A673 (cell line): ENCODE measurements around the gene HELT.

Experiments used
- EZH2 ChIP-seq: fragments of 200-600 bp; sonication (generic); IDR thresholded peaks from 2 replicates; pipeline ENCODE4 v1.6.1; 2017; ENCODE audit warnings: borderline replicate concordance, low read depth, mild to moderate bottlenecking, mixed read lengths, antibody characterized with exemption, low read length; ENCODE audit not compliant: poor library complexity, severe bottlenecking
- TF ChIP-seq, protein P1 (sequence below): fragments of 300-800, 200-600 bp; sonication (generic); conservative IDR thresholded peaks from 2 replicates; pipeline ENCODE4 v1.5.1; 2017; ENCODE audit warnings: low read depth, mild to moderate bottlenecking, antibody characterized with exemption, low read length, moderate library complexity, mixed read lengths

DNA sequence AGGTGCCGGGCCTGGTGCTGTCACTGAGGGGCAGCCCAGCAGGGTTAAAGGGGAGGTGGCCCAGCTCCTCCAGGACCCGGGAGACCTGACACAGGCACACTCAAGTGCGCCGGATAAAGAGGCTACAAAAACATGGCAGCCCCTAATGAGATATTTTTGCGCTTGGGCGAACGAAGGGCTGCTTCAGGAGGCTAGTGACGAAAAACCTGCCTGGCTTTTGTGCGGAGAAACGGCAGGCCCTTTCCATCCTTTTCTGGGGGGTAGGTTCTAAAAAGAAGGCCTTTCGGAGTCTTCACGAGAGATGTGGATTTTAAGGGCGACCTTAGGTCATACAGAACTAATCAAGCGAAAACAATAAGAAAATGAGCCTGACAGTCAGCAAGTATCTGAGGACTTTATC lies 35.5 kb downstream of the HELT start:
- TF ChIP-seq EZH2 = no peak
- TF ChIP-seq, protein P1, sequence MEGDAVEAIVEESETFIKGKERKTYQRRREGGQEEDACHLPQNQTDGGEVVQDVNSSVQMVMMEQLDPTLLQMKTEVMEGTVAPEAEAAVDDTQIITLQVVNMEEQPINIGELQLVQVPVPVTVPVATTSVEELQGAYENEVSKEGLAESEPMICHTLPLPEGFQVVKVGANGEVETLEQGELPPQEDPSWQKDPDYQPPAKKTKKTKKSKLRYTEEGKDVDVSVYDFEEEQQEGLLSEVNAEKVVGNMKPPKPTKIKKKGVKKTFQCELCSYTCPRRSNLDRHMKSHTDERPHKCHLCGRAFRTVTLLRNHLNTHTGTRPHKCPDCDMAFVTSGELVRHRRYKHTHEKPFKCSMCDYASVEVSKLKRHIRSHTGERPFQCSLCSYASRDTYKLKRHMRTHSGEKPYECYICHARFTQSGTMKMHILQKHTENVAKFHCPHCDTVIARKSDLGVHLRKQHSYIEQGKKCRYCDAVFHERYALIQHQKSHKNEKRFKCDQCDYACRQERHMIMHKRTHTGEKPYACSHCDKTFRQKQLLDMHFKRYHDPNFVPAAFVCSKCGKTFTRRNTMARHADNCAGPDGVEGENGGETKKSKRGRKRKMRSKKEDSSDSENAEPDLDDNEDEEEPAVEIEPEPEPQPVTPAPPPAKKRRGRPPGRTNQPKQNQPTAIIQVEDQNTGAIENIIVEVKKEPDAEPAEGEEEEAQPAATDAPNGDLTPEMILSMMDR = no peak
